Measurements from ENCODE around the gene AFAP1. TPM values are rescaled to one million over a fixed set of nuclear protein-coding genes. Genes with fewer than 3 reads are reported as not detected.
A peak's percentile ranks its signal among the peaks of the same experiment; 100 is the strongest.

Gene AFAP1
- total RNA-seq, 2 experiments from 2014 or later = 7.1 to 7.9 TPM

DNA sequence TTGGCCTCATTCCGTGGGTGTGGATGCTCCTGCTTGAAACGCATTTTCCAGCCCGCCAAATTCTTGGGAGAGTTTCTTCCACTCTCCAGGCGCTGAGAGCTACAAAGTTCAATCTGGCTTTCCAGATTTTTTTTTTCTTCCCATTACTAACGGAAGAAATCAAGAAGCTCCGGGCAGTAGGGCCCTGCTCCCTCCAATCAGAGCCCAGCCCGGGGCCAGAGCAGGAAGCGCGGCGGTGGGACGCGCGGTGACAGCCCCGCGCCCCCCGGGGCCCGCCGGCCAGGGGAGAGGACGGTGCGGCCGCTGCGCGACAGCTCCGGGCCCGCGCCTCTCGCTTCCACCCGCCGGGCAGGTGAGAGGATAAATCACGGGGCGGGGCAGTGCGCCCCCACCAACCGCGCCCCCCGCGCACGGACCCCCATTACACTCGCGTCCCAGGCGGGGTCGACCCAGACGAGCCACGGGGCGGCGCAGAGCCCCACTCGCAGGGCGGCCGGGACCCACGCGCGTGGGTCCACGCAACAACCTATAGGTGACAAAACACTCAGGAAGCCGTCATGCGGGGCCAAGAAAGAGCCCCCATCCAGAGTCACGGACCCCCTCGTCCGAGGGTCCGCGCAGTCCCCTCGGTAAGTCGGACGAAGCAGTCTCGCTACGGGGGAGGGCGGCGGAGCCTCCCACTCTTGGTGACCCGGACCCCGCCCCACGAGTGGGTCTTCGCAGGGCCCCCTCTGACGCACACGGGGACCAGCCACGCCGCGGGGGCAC lies 868 bp downstream of the AFAP1 start:
- Mint-ChIP-seq H3K4me3 (peak overlapping the region; percentile 77), H3K4me1 (peaks cover 24% of the 10 kb centered on the region), H3K27me3 (peaks cover 24% of the 10 kb centered on the region), H3K9me3 (no peaks in the 10 kb centered on the region), H3K27ac (peak overlapping the region; percentile 76), H3K36me3 (ENCODE audit: low read depth) (no peaks in the 10 kb centered on the region)
- CTCF ChIA-PET = interaction anchor here (0.6 to 4.5 kb wide), 12 partner anchors 9 to 134 kb away, joined by 3 to 20 read pairs (median 3); no protein-coding TSS in a partner anchor
- DNase-seq = no peak
- POLR2A ChIA-PET = interaction anchor here (0.9 to 1.0 kb wide), 2 partner anchors 30 to 54 kb away, joined by 4 to 5 read pairs; no protein-coding TSS in a partner anchor

- ChIA-PET POLR2A (interaction anchor here (0.9 kb wide), 1 partner anchor 53 kb away, joined by 4 read pairs; no protein-coding TSS in a partner anchor), CTCF (interaction anchor here (0.6 to 4.5 kb wide), 7 partner anchors 9 to 62 kb away, joined by 3 to 20 read pairs (median 3); no protein-coding TSS in a partner anchor)
- Mint-ChIP-seq H3K36me3 (ENCODE audit: low read depth) (no peaks in the 10 kb centered on the region), H3K9me3 (no peaks in the 10 kb centered on the region), H3K27ac (peak overlapping the region; percentile 76), H3K4me3 (peak overlapping the region; percentile 77), H3K27me3 (peaks cover 24% of the 10 kb centered on the region), H3K4me1 (peaks cover 24% of the 10 kb centered on the region)
- no peak for DNase-seq
Measured at GRCh38 chr4:7938266-7938608, 1.4 kb downstream of the AFAP1 start.

GRCh38 chr4:7937006-7937405 lies 2.7 kb downstream of the AFAP1 start:
- CTCF ChIA-PET = interaction anchor here (0.5 to 4.5 kb wide), 5 partner anchors 10 to 1280 kb away, joined by 3 to 20 read pairs (median 4); no protein-coding TSS in a partner anchor
- Mint-ChIP-seq H3K27me3 (peaks cover 24% of the 10 kb centered on the region), H3K9me3 (no peaks in the 10 kb centered on the region), H3K36me3 (ENCODE audit: low read depth) (no peaks in the 10 kb centered on the region), H3K4me1 (peaks cover 24% of the 10 kb centered on the region), H3K4me3 (peak overlapping the region; percentile 77), H3K27ac (no peak overlapping the region)
- DNase-seq = no peak
- POLR2A ChIA-PET = no interaction called here

DNA sequence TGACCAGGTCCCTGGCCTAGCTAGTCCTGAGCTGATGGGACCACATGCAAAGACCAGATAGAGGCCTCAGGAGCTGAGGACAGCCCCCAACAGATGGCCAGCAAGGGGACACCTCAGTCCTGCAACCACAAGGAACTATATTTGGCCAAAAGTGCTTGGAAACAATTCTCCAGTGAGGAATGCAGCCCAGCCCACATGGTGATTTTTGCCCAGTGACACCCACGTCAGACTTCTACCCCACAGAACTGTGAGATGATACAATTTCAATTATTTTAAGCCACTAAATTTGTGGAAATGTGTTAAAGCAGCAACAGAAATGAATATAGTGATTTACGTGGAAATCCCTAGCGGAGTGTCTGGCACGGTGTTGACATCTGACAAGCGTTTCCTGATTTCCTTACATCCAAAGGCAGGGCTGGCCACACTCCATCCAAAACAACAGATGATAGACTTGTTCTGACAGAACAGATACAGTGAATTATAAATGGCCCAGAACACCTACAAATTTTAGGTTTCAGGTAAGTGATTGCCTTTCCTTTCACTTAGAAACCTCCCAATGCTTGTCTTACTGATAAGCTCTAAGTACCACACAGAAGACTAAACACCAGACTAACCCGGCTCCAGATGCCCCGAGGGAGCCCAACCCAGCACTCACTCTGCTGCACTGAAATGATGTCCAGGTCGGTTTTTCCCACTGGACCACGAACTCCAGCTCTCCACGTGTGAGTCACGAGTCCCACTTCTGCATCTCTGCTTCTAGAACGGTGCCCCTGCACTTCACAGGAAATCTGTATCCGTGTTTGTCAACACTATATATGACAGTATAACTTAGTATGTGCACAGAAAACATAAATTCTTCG lies 5.8 kb downstream of the AFAP1 start:
- ChIA-PET POLR2A (no interaction called here), CTCF (interaction anchor here (0.7 to 1.0 kb wide), 2 partner anchors 9 to 11 kb away, joined by 3 read pairs; no protein-coding TSS in a partner anchor)

DNA sequence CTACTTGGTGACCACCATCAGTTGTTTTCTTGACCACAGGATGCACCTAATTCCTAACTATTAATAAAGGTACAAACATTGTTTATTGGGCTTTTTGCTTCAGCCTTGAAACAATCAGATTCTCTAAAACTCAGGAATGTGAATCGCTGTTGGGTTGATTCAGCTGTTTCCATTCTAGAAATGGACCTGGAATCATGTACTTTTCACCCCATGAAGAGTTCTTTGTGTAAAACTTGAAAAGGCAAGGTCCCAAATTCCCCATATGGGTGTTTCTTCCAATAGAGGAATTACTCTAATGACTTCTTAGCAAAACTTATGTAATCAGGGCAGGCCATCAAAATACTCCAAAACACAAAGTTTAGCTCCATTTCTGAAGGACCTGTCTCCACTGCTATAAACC lies 7.4 kb downstream of the AFAP1 start:
- Mint-ChIP-seq H3K4me3 (no peak overlapping the region), H3K27me3 (peaks cover 13% of the 10 kb centered on the region), H3K9me3 (no peaks in the 10 kb centered on the region), H3K27ac (no peak overlapping the region), H3K36me3 (ENCODE audit: low read depth) (no peaks in the 10 kb centered on the region), H3K4me1 (peaks cover 9% of the 10 kb centered on the region)
- DNase-seq = no peak
- POLR2A ChIA-PET = interaction anchor here (0.6 kb wide), 1 partner anchor 37 kb away, joined by 6 read pairs; no protein-coding TSS in a partner anchor
- CTCF ChIA-PET = interaction anchor here (2.8 kb wide), 1 partner anchor 18 kb away, joined by 10 read pairs; no protein-coding TSS in a partner anchor

More for the DNA sequence above, 5.8 kb downstream of the AFAP1 start:
- Mint-ChIP-seq H3K27ac (no peak overlapping the region), H3K9me3 (no peaks in the 10 kb centered on the region), H3K4me3 (no peak overlapping the region), H3K36me3 (ENCODE audit: low read depth) (no peaks in the 10 kb centered on the region), H3K4me1 (peaks cover 21% of the 10 kb centered on the region), H3K27me3 (peaks cover 24% of the 10 kb centered on the region)
- DNase-seq = no peak

DNA sequence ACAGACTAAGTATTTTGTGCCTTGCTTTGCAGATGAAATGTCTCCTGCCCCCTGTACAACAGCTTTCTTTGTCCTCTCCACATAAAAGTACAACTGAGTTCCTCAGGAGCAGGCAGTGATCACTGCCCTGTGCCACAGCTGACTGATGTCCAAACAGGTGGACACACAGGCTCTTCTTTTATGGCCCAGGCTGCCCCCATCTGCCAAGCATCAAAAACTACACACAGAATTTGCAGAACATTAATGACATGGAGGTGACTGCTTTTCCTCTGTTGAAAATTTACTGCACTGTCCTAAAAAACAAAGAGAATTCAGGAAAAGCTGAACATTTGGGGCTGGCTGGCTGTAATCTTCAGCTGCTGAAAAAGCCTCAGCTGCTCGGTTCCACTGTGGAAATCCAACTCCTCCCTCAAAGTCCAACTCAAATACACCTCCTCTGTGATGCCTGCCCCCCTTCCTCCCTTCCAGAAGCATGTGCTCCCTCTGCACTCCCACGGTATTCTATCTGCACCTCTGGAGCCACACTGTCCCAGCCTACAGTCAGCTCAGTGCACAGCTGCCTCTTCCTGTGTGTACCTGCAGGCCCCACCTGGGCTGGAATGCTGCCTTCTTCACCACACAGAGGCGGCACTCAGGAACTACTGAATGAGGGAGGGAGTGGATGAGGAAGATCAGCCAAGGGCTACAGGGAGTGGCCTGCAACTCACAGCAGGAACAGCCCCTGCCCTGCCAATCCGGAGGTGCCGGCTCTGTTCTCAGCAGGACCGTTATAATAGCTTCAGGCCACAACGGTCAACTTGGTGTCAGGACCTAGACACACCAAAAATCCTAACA lies 10.3 kb downstream of the AFAP1 start:
- H3K36me3 Mint-ChIP-seq (ENCODE audit: low read depth) = peaks cover 2% of the 10 kb centered on the region
- no peaks in the 10 kb centered on the region for H3K27me3 Mint-ChIP-seq
- H3K4me1 Mint-ChIP-seq = peaks cover 2% of the 10 kb centered on the region
- POLR2A ChIA-PET = no interaction called here
- no peaks in the 10 kb centered on the region for H3K9me3 Mint-ChIP-seq
- no peak overlapping the region for H3K4me3 Mint-ChIP-seq
- CTCF ChIA-PET = interaction anchor here (1.0 to 1.1 kb wide), 2 partner anchors 9 to 11 kb away, joined by 3 read pairs; partner anchors contain the start of gene AFAP1
- DNase-seq = no peak
- H3K27ac Mint-ChIP-seq = peak overlapping the region; percentile 19

GRCh38 chr4:7928711-7929110 lies 10.9 kb downstream of the AFAP1 start:
- POLR2A ChIA-PET = no interaction called here
- no peak overlapping the region for H3K4me3 Mint-ChIP-seq
- H3K27me3 Mint-ChIP-seq = no peaks in the 10 kb centered on the region
- no peak overlapping the region for H3K27ac Mint-ChIP-seq
- no peaks in the 10 kb centered on the region for H3K9me3 Mint-ChIP-seq
- peaks cover 2% of the 10 kb centered on the region for H3K36me3 Mint-ChIP-seq (ENCODE audit: low read depth)
- no peaks in the 10 kb centered on the region for H3K4me1 Mint-ChIP-seq
- CTCF ChIA-PET = interaction anchor here (1.1 to 2.3 kb wide), 2 partner anchors 9 to 10 kb away, joined by 3 to 20 read pairs; partner anchors contain the start of gene AFAP1
- DNase-seq = no peak

GRCh38 chr4:7926822-7927221 lies 12.8 kb downstream of the AFAP1 start:
- Mint-ChIP-seq H3K4me3 (no peak overlapping the region), H3K27ac (no peak overlapping the region), H3K36me3 (ENCODE audit: low read depth) (peaks cover 2% of the 10 kb centered on the region), H3K4me1 (no peaks in the 10 kb centered on the region), H3K27me3 (no peaks in the 10 kb centered on the region), H3K9me3 (no peaks in the 10 kb centered on the region)
- ChIA-PET CTCF (interaction anchor here (1.9 to 2.3 kb wide), 2 partner anchors 11 to 18 kb away, joined by 5 to 20 read pairs; partner anchors contain the start of gene AFAP1), POLR2A (no interaction called here)
- DNase-seq = no peak

- no peaks in the 10 kb centered on the region for H3K9me3 Mint-ChIP-seq
- no peaks in the 10 kb centered on the region for H3K27me3 Mint-ChIP-seq
- DNase-seq = no peak
- H3K27ac Mint-ChIP-seq = no peak overlapping the region
- CTCF ChIA-PET = interaction anchor here (2.3 kb wide), 1 partner anchor 13 kb away, joined by 7 read pairs; no protein-coding TSS in a partner anchor
- H3K4me1 Mint-ChIP-seq = no peaks in the 10 kb centered on the region
- POLR2A ChIA-PET = no interaction called here
- peaks cover 2% of the 10 kb centered on the region for H3K36me3 Mint-ChIP-seq (ENCODE audit: low read depth)
- no peak overlapping the region for H3K4me3 Mint-ChIP-seq
Measured at GRCh38 chr4:7924570-7924969, 15.1 kb downstream of the AFAP1 start.

DNA sequence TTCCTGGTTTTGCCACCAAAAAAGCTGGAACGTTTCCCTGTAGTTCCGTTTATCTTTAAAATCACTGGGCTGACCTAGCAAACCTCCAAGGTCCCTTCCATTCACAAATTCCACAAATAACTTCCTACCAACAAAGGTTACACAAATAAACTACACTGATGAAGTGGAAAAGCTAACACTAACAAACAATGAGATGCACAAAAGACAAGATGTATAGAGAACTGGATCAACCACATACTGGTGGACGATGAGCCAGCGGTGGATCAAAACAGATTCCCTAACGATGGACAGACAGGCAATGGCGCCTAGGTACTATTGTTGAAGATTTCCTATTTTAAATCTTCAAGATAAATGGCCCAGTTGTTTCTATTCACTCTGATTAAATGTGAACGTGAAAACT lies 15.5 kb downstream of the AFAP1 start:
- H3K27me3 Mint-ChIP-seq = no peaks in the 10 kb centered on the region
- H3K9me3 Mint-ChIP-seq = no peaks in the 10 kb centered on the region
- POLR2A ChIA-PET = no interaction called here
- peaks cover 2% of the 10 kb centered on the region for H3K36me3 Mint-ChIP-seq (ENCODE audit: low read depth)
- no peak overlapping the region for H3K4me3 Mint-ChIP-seq
- CTCF ChIA-PET = interaction anchor here (2.3 kb wide), 1 partner anchor 14 kb away, joined by 7 read pairs; no protein-coding TSS in a partner anchor
- H3K4me1 Mint-ChIP-seq = no peaks in the 10 kb centered on the region
- H3K27ac Mint-ChIP-seq = no peak overlapping the region
- DNase-seq = no peak

- Mint-ChIP-seq H3K27me3 (no peaks in the 10 kb centered on the region), H3K4me3 (no peak overlapping the region), H3K4me1 (no peaks in the 10 kb centered on the region), H3K36me3 (ENCODE audit: low read depth) (peaks cover 2% of the 10 kb centered on the region), H3K9me3 (no peaks in the 10 kb centered on the region), H3K27ac (no peak overlapping the region)
- CTCF ChIA-PET = interaction anchor here (0.5 to 1.6 kb wide), 3 partner anchors 12 to 51 kb away, joined by 3 to 6 read pairs (median 4); no protein-coding TSS in a partner anchor
- POLR2A ChIA-PET = no interaction called here
- no peak for DNase-seq
Measured at GRCh38 chr4:7922466-7922865, 17.2 kb downstream of the AFAP1 start.

DNA sequence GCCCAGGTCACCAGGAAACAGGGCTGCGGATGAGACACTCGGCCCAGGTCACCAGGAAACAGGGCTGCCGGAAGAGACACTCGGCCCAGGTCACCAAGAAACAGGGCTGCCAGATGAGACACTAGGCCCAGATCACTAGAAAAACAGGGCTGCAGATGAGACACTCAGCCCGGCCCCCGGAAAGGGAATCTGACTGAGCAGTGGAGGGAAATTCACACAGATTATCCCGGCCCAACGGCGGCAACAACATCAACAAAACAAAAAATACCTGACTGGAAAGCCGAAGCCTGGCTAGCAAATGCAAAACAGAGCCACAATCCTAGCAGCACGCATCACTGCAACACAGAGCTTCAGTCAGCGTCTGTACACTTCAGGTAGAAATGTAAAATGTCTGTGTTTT lies 20.7 kb downstream of the AFAP1 start:
- POLR2A ChIA-PET = no interaction called here
- Mint-ChIP-seq H3K4me3 (no peak overlapping the region), H3K27ac (no peak overlapping the region), H3K9me3 (no peaks in the 10 kb centered on the region), H3K36me3 (ENCODE audit: low read depth) (no peaks in the 10 kb centered on the region), H3K4me1 (peaks cover 10% of the 10 kb centered on the region), H3K27me3 (no peaks in the 10 kb centered on the region)
- CTCF ChIA-PET = interaction anchor here (0.6 kb wide), 1 partner anchor 551 kb away, joined by 4 read pairs; no protein-coding TSS in a partner anchor
- DNase-seq = no peak

Data from activated CD4-positive, alpha-beta T cell treated with anti-CD3 and anti-CD28 coated beads, Interleukin-2, amount 10 ng/mL, durations not matched to agents 7 days and 5 days (primary cell).